Activated naive CD4-positive, alpha-beta T cell treated with anti-CD3 and anti-CD28 coated beads for 36 hours (primary cell): Measurements from ENCODE around the gene LRGUK. TPM values are rescaled to one million over a fixed set of nuclear protein-coding genes. Genes with fewer than 3 reads are reported as not detected.

Experiments used
- CTCF ChIA-PET: fragments of 350-600 bp; sonication (Branson Sonifier 250); formaldehyde crosslinking; loops from one replicate; lab custom pipeline; 2021; ENCODE audit warnings: antibody characterized with exemption; lab: Charles Lee
- DNase-seq: peaks from one replicate; pipeline ENCODE4 v3.0.0-alpha.2; 2020
- H3K27ac Mint-ChIP-seq: one replicate; pipeline ENCODE4 v1.8.0; 2021; ENCODE audit warnings: mild to moderate bottlenecking, mixed read lengths
- H3K27me3 Mint-ChIP-seq: one replicate; pipeline ENCODE4 v1.8.0; 2021; ENCODE audit warnings: low read depth, mixed read lengths
- H3K36me3 Mint-ChIP-seq: one replicate; pipeline ENCODE4 v1.8.0; 2021; ENCODE audit warnings: low read depth, mixed read lengths
- H3K4me1 Mint-ChIP-seq: one replicate; pipeline ENCODE4 v1.8.0; 2021; ENCODE audit warnings: low read depth, mixed read lengths
- H3K4me3 Mint-ChIP-seq: one replicate; pipeline ENCODE4 v1.8.0; 2021; ENCODE audit warnings: mild to moderate bottlenecking, moderate library complexity, mixed read lengths
- H3K9me3 Mint-ChIP-seq: one replicate; pipeline ENCODE4 v1.8.0; 2021; ENCODE audit warnings: mixed read lengths
- intact Hi-C: fragments of 100-400 bp; cut with micrococcal nuclease; formaldehyde crosslinking; loops from one replicate; pipeline ENCODE4 v1.15.1; 2023
- total RNA-seq, 2 experiments: library from RNA; stranded (reverse); gene quantifications; one replicate each; pipeline ENCODE4 v1.2.3, GENCODE V29; 2021

LRGUK gene
- total RNA-seq, 2 experiments from 2014 or later: 0.07 to 0.14 TPM

DNA sequence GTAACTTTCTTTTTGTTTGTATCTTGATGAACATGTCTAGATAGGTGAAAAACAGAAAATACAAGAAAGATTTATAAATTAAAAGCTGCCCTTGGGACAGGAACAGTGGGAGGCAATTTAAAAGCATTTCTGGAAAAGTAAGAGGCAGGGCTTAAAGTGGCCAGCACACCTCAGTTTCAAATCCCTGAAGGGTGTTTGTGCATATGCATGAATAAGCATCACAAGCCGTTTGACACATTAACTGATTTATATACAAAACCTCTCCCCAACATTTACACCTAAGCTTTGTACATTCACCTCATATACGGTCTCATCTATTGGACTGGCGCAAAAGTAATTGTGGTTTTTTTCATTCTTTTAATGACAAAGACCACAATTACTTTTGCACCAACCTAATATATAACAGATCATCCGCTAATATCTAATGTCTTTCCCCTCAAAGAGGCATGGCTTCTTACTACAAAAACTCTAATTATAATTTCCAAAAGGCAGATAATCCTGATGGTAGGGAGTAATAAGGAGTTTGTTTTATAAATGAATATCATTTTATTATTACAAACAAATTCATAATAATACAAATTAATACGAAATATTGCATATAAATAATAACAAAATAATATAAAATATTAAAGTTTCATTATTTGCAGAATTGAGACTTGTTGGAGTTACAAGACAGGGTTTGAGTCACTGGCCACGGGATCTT is 48.3 kb downstream of the LRGUK start:
- Mint-ChIP-seq H3K27me3 (no peaks in the 10 kb centered on the region), H3K4me1 (peaks cover 8% of the 10 kb centered on the region), H3K27ac (no peak overlapping the region), H3K9me3 (no peaks in the 10 kb centered on the region), H3K36me3 (no peaks in the 10 kb centered on the region), H3K4me3 (no peak overlapping the region)
- CTCF ChIA-PET: no interaction called here
- intact Hi-C loops: no loop called here
- no peak for DNase-seq

GRCh38 chr7:134176037-134176350 is 48.9 kb downstream of the LRGUK start:
- H3K36me3 Mint-ChIP-seq: no peaks in the 10 kb centered on the region
- no peak for DNase-seq
- H3K27ac Mint-ChIP-seq: no peak overlapping the region
- CTCF ChIA-PET: no interaction called here
- no peaks in the 10 kb centered on the region for H3K9me3 Mint-ChIP-seq
- intact Hi-C loops: no loop called here
- no peaks in the 10 kb centered on the region for H3K27me3 Mint-ChIP-seq
- no peak overlapping the region for H3K4me3 Mint-ChIP-seq
- H3K4me1 Mint-ChIP-seq: peaks cover 8% of the 10 kb centered on the region

- intact Hi-C loops: no loop called here
- CTCF ChIA-PET: no interaction called here
- Mint-ChIP-seq H3K4me3 (no peak overlapping the region), H3K27ac (no peak overlapping the region), H3K9me3 (no peaks in the 10 kb centered on the region), H3K36me3 (no peaks in the 10 kb centered on the region), H3K27me3 (no peaks in the 10 kb centered on the region), H3K4me1 (peaks cover 8% of the 10 kb centered on the region)
- no peak for DNase-seq
Measured at GRCh38 chr7:134179036-134180011, 52.2 kb downstream of the LRGUK start.

DNA sequence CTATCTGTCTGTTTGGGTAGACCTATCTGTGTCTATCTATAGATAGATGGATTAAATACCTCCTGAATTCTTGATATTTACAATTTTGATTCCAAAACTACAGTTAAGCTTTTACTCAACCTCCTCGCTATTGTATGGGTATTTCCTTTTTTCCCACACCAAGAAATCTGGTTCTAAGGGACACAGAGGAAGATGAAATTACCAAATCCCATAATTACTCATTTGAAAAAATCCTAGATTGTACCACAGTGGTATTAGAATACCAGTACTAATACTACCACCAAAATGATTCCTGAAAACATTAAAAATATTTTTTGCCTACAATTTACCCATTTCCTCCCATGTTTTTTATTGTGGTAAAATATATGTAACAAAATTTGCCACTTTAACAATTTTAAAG is 53.2 kb downstream of the LRGUK start:
- H3K27me3 Mint-ChIP-seq: no peaks in the 10 kb centered on the region
- no peaks in the 10 kb centered on the region for H3K4me1 Mint-ChIP-seq
- intact Hi-C loops: no loop called here

DNA sequence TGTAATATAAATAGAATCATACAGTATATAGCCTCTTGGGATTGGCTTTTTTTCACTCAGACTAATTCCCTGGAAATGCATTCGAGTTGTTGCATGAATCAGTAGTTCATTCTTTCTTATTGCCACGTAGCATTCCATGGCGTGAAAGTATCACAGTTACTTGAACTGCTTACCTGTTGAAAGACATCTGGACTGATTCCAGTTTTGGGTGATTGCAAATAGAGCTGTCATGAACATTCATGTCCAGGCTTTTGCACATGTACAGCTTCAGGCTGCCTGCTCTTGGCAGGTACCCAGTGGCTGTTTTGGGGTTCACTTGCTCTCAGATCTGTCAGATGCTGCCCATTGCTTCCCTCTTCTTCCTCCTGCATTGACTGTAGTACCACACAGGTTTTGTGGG is 54.9 kb downstream of the LRGUK start:
- Mint-ChIP-seq H3K9me3 (no peaks in the 10 kb centered on the region), H3K4me1 (no peaks in the 10 kb centered on the region), H3K4me3 (no peak overlapping the region), H3K27me3 (no peaks in the 10 kb centered on the region), H3K27ac (no peak overlapping the region), H3K36me3 (no peaks in the 10 kb centered on the region)
- intact Hi-C loops: no loop called here
- DNase-seq: no peak
- CTCF ChIA-PET: no interaction called here

More for the DNA sequence above, 53.2 kb downstream of the LRGUK start:
- CTCF ChIA-PET: no interaction called here
- no peak overlapping the region for H3K4me3 Mint-ChIP-seq
- no peaks in the 10 kb centered on the region for H3K36me3 Mint-ChIP-seq
- H3K9me3 Mint-ChIP-seq: no peaks in the 10 kb centered on the region
- H3K27ac Mint-ChIP-seq: no peak overlapping the region
- DNase-seq: no peak

DNA sequence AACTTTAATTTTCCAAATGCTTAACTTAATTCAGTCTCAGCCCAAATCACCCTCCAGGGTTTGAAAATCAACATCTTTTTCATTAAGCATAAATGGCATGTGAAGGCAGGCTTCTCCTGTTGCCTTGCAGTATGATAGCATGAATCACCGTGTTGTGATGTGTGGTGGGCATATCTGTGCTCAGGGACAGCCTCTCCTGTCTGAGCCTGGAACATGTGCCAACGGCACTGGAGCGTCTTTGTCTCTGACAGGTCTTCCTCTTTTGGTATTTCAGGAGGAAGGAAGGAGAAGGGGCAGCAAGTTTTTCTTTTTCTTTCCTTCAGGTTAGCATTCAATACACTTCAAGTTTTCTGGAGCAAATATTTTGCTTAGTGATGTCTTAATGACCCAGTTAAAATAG is 57.6 kb downstream of the LRGUK start:
- no peak for DNase-seq
- no peaks in the 10 kb centered on the region for H3K9me3 Mint-ChIP-seq
- no peaks in the 10 kb centered on the region for H3K27me3 Mint-ChIP-seq
- CTCF ChIA-PET: no interaction called here
- intact Hi-C loops: no loop called here
- no peaks in the 10 kb centered on the region for H3K4me1 Mint-ChIP-seq
- no peak overlapping the region for H3K27ac Mint-ChIP-seq
- H3K36me3 Mint-ChIP-seq: no peaks in the 10 kb centered on the region
- no peak overlapping the region for H3K4me3 Mint-ChIP-seq

DNA sequence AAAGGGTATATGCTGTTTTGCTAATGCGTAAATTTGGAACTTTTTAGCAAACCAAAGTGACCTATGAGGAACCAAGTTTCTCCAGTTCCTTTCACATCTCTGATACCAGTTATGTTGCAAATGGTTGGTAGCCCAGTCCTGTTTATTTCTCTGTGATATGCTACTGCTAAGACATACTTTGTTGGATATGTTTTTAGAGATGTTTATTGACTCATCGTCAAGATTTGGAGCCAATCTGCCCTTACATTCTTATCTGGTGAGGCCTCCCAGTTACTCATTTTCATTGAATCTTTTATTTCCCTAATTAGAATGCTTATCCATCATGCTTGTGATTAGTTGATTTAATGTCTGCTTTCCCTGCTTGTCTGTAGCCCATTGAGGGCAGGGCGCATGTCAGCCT is 58.9 kb downstream of the LRGUK start:
- DNase-seq: no peak
- Mint-ChIP-seq H3K4me1 (no peaks in the 10 kb centered on the region), H3K9me3 (no peaks in the 10 kb centered on the region), H3K4me3 (no peak overlapping the region), H3K27me3 (no peaks in the 10 kb centered on the region), H3K36me3 (no peaks in the 10 kb centered on the region), H3K27ac (no peak overlapping the region)
- CTCF ChIA-PET: interaction anchor here (0.7 kb wide), 2 partner anchors 79 to 129 kb away, joined by 3 to 4 read pairs; no protein-coding TSS in a partner anchor
- intact Hi-C loops: no loop called here

GRCh38 chr7:134186801-134187200 is 59.7 kb downstream of the LRGUK start:
- no peak overlapping the region for H3K27ac Mint-ChIP-seq
- no peaks in the 10 kb centered on the region for H3K9me3 Mint-ChIP-seq
- H3K4me1 Mint-ChIP-seq: no peaks in the 10 kb centered on the region
- CTCF ChIA-PET: interaction anchor here (0.6 kb wide), 1 partner anchor 16 kb away, joined by 5 read pairs; no protein-coding TSS in a partner anchor
- H3K4me3 Mint-ChIP-seq: no peak overlapping the region
- no peak for DNase-seq
- H3K27me3 Mint-ChIP-seq: no peaks in the 10 kb centered on the region
- intact Hi-C loops: no loop called here
- H3K36me3 Mint-ChIP-seq: no peaks in the 10 kb centered on the region

- CTCF ChIA-PET: no interaction called here
- no peak for DNase-seq
- intact Hi-C loops: no loop called here
- no peaks in the 10 kb centered on the region for H3K27me3 Mint-ChIP-seq
- H3K27ac Mint-ChIP-seq: no peak overlapping the region
- no peaks in the 10 kb centered on the region for H3K9me3 Mint-ChIP-seq
- no peaks in the 10 kb centered on the region for H3K4me1 Mint-ChIP-seq
- H3K36me3 Mint-ChIP-seq: no peaks in the 10 kb centered on the region
- H3K4me3 Mint-ChIP-seq: no peak overlapping the region
Measured at GRCh38 chr7:134187893-134188292, 60.8 kb downstream of the LRGUK start.

- intact Hi-C loops: no loop called here
- Mint-ChIP-seq H3K27me3 (no peaks in the 10 kb centered on the region), H3K4me1 (no peaks in the 10 kb centered on the region), H3K27ac (no peak overlapping the region), H3K4me3 (no peak overlapping the region), H3K36me3 (no peaks in the 10 kb centered on the region), H3K9me3 (no peaks in the 10 kb centered on the region)
- CTCF ChIA-PET: no interaction called here
- DNase-seq: no peak
Measured at GRCh38 chr7:134188311-134188710, 61.2 kb downstream of the LRGUK start.

GRCh38 chr7:134189559-134189958 is 62.4 kb downstream of the LRGUK start:
- no peaks in the 10 kb centered on the region for H3K9me3 Mint-ChIP-seq
- DNase-seq: no peak
- intact Hi-C loops: no loop called here
- CTCF ChIA-PET: no interaction called here
- H3K36me3 Mint-ChIP-seq: no peaks in the 10 kb centered on the region
- H3K27ac Mint-ChIP-seq: no peak overlapping the region
- H3K27me3 Mint-ChIP-seq: no peaks in the 10 kb centered on the region
- no peaks in the 10 kb centered on the region for H3K4me1 Mint-ChIP-seq
- H3K4me3 Mint-ChIP-seq: no peak overlapping the region

DNA sequence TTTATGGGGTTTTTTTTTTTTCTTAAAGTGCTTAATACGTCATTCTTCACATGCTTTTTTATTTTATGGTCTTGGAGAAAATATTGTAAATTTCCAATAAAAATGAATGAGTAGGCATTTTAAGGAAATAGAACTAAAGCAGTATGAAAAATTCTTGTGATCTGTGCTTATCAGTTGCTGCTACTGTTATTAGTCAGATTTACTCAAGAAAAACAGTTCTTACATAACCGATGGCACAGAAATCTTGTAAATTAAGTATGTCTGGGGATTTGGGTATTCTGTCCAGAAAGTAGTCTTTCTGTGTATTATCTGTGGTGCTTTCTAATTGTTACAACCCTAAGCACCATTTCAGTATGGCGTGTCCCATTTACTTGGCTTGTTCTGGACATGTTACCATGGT is 64.7 kb downstream of the LRGUK start:
- Mint-ChIP-seq H3K27me3 (no peaks in the 10 kb centered on the region), H3K27ac (no peak overlapping the region), H3K36me3 (no peaks in the 10 kb centered on the region), H3K9me3 (no peaks in the 10 kb centered on the region), H3K4me1 (no peaks in the 10 kb centered on the region), H3K4me3 (no peak overlapping the region)
- intact Hi-C loops: no loop called here
- CTCF ChIA-PET: no interaction called here
- no peak for DNase-seq

DNA sequence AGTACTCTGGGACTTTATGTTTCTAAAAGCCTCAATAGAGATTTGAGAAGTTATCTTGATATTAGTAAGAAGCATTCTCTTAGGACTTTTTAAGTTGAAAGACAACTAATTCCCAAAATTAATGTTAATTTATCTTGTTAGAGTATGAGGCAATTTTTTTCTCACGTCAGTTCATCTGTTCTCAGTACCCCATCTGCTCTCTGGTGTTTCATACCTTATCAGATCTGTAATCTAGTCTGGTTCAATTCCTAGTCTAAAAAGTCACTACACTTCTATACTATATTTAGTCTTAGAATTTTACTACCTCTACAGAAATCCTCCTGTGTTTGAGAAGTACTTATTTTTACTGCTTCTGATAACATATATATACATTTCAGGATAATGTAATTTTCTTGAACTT is 66.1 kb downstream of the LRGUK start:
- intact Hi-C loops: no loop called here
- CTCF ChIA-PET: no interaction called here
- no peaks in the 10 kb centered on the region for H3K27me3 Mint-ChIP-seq
- no peaks in the 10 kb centered on the region for H3K9me3 Mint-ChIP-seq
- DNase-seq: no peak
- no peaks in the 10 kb centered on the region for H3K4me1 Mint-ChIP-seq
- H3K4me3 Mint-ChIP-seq: no peak overlapping the region
- no peaks in the 10 kb centered on the region for H3K36me3 Mint-ChIP-seq
- no peak overlapping the region for H3K27ac Mint-ChIP-seq
